ENCODE results near the gene EFNB2. TPM values are rescaled to one million over a fixed set of nuclear protein-coding genes. Genes with fewer than 3 reads are reported as not detected.
A peak's percentile ranks its signal among the peaks of the same experiment; 100 is the strongest.

Gene EFNB2
- total RNA-seq, 1 experiment from 2014 or later = 68.0 TPM

DNA sequence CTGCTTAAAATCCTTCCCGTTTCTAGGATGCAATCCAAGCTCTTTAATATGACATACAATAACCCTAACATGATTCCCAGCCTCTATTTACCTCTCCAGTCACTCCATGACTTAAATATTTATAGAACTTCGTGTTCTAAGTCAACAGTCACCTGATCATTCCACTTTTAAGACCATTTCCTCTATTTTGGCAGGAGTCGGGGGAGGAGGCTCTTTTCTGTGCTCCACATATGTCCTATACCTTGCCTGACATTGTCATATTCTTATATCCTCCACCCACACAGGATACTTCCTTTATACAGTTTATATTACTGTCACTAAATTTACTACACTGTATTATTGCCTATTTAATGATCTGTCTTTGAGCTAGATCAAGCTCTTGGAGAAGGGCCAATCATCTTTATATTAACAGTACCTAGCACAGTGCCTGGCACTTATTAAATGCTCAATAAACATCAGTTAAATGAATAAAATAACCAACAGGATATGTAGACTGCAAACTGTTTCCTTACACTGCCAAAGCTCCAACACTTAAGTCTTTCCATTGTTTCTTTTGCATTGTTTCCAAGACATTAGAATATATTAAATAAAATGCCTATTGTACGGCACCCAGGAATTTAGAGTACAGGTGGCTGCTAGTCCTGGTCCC is 29.8 kb upstream of the EFNB2 start:
- TF ChIP-seq, protein P1, sequence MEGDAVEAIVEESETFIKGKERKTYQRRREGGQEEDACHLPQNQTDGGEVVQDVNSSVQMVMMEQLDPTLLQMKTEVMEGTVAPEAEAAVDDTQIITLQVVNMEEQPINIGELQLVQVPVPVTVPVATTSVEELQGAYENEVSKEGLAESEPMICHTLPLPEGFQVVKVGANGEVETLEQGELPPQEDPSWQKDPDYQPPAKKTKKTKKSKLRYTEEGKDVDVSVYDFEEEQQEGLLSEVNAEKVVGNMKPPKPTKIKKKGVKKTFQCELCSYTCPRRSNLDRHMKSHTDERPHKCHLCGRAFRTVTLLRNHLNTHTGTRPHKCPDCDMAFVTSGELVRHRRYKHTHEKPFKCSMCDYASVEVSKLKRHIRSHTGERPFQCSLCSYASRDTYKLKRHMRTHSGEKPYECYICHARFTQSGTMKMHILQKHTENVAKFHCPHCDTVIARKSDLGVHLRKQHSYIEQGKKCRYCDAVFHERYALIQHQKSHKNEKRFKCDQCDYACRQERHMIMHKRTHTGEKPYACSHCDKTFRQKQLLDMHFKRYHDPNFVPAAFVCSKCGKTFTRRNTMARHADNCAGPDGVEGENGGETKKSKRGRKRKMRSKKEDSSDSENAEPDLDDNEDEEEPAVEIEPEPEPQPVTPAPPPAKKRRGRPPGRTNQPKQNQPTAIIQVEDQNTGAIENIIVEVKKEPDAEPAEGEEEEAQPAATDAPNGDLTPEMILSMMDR (IDR thresholded peaks at IDR 0.05; ENCODE audit: insufficient read depth in 1 of 2, low read depth in 1 of 2, low read length in 1 of 2, severe bottlenecking in 1 of 2, unreplicated experiment in 1 of 2) = no peak
- DNase-seq = no peak
- Mint-ChIP-seq H3K27me3 (ENCODE audit: insufficient read depth, unreplicated experiment) (no peaks in the 10 kb centered on the region), H3K27ac (ENCODE audit: unreplicated experiment) (peak overlapping the region; percentile 1), H3K9me3 (ENCODE audit: unreplicated experiment) (no peaks in the 10 kb centered on the region), H3K4me1 (ENCODE audit: low read depth, unreplicated experiment) (peaks cover 23% of the 10 kb centered on the region), H3K36me3 (ENCODE audit: insufficient read depth, unreplicated experiment) (peaks cover 27% of the 10 kb centered on the region), H3K4me3 (ENCODE audit: unreplicated experiment) (peak overlapping the region; percentile 87)
- Histone ChIP-seq H3K27me3 (replicated peaks; ENCODE audit: control insufficient read depth, insufficient read depth, low read length) (no peaks in the 10 kb centered on the region), H3K4me3 (ENCODE audit: low read depth, low read length) (peak overlapping the region; percentile 93), H3K4me1 (peaks cover 52% of the 10 kb centered on the region), H3K9me3 (no peaks in the 10 kb centered on the region), H3K36me3 (ENCODE audit: control insufficient read depth, insufficient read depth, low read length) (no peaks in the 10 kb centered on the region)
- intact Hi-C loops (cut with micrococcal nuclease; ENCODE audit: unreplicated experiment) = loop anchor here (5.0 kb wide), 3 partner anchors 112 to 557 kb away; no protein-coding TSS in a partner anchor
- CTCF ChIA-PET = interaction anchor here (0.6 kb wide), 1 partner anchor 562 kb away, joined by 3 read pairs; no protein-coding TSS in a partner anchor
- BruUV-seq (replicated peaks) = no TSS peak
- POLR2A ChIA-PET = no interaction called here

DNA sequence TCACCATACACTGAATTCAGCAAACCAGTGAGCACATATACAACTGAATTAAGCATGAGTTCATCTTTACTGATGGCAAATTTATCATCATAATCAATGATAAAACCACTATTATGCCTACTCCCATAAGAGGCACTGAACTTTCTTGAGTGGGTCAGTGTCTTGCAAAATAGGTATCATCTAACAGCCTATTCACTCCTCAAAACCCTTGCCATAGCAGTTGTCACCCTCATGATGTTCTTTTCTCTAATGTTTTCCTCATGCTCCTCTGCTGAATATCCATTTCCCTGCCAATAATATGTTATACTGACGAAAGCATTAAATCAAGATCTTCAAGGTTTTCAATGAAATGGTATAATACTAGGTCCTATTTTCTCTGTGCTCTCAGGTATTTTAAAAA is 26.8 kb upstream of the EFNB2 start:
- no peaks in the 10 kb centered on the region for H3K9me3 ChIP-seq
- Mint-ChIP-seq H3K4me1 (ENCODE audit: low read depth, unreplicated experiment) (peaks cover 37% of the 10 kb centered on the region), H3K27me3 (ENCODE audit: insufficient read depth, unreplicated experiment) (no peaks in the 10 kb centered on the region), H3K4me3 (ENCODE audit: unreplicated experiment) (no peak overlapping the region), H3K36me3 (ENCODE audit: insufficient read depth, unreplicated experiment) (peaks cover 41% of the 10 kb centered on the region), H3K27ac (ENCODE audit: unreplicated experiment) (no peak overlapping the region), H3K9me3 (ENCODE audit: unreplicated experiment) (no peaks in the 10 kb centered on the region)
- H3K27me3 ChIP-seq (replicated peaks; ENCODE audit: control insufficient read depth, insufficient read depth, low read length) = no peaks in the 10 kb centered on the region
- no peak overlapping the region for H3K4me3 ChIP-seq (ENCODE audit: low read depth, low read length)
- CTCF ChIA-PET = no interaction called here
- H3K36me3 ChIP-seq (ENCODE audit: control insufficient read depth, insufficient read depth, low read length) = peaks cover 3% of the 10 kb centered on the region; the same call in 1 of the 2 replicates
- intact Hi-C loops (cut with micrococcal nuclease; ENCODE audit: unreplicated experiment) = no loop called here
- peaks cover 42% of the 10 kb centered on the region for H3K4me1 ChIP-seq
- POLR2A ChIA-PET = no interaction called here
- TF ChIP-seq, protein P1 (IDR thresholded peaks at IDR 0.05; ENCODE audit: insufficient read depth in 1 of 2, low read depth in 1 of 2, low read length in 1 of 2, severe bottlenecking in 1 of 2, unreplicated experiment in 1 of 2) = no peak
- DNase-seq = no peak
- no TSS peak for BruUV-seq (replicated peaks)

DNA sequence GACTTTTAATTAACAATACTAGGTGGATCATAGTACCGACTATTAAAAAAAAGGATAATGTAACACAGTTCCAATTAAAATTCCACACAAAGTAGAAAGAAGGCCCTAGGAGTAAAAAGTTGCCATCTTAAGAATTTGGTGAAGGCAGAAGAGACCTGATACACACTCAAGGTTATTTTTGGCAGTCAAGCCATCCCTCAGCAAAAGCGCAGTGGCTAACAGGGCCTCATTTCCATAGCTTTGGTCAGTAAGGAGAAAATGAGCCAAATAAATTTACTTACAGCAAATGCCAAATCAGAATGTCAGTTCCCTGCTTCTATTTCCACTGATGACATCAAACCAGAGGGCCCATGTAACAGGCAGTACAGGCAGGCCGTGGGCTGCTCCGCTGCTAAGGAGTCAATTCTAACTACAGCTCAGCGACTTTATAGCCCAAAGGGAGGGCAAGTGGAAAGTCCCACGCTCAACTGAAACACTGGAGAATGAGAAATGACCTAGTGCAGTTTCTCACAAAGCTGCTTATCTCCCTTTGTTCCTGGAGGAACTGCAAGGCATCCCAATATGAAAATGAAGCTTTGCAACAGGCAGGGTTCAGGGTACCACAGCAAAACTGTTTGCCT is 26.2 kb upstream of the EFNB2 start:
- H3K4me1 Mint-ChIP-seq (ENCODE audit: low read depth, unreplicated experiment) = peaks cover 37% of the 10 kb centered on the region
- no peak for DNase-seq
- H3K4me3 ChIP-seq (ENCODE audit: low read depth, low read length) = no peak overlapping the region
- H3K27me3 ChIP-seq (replicated peaks; ENCODE audit: control insufficient read depth, insufficient read depth, low read length) = no peaks in the 10 kb centered on the region
- H3K36me3 Mint-ChIP-seq (ENCODE audit: insufficient read depth, unreplicated experiment) = peaks cover 41% of the 10 kb centered on the region
- no peak overlapping the region for H3K27ac Mint-ChIP-seq (ENCODE audit: unreplicated experiment)
- ChIA-PET POLR2A (no interaction called here), CTCF (interaction anchor here (0.6 kb wide), 1 partner anchor 122 kb away, joined by 3 read pairs; no protein-coding TSS in a partner anchor)
- intact Hi-C loops (cut with micrococcal nuclease; ENCODE audit: unreplicated experiment) = no loop called here
- no peaks in the 10 kb centered on the region for H3K9me3 ChIP-seq
- no peak overlapping the region for H3K4me3 Mint-ChIP-seq (ENCODE audit: unreplicated experiment)
- H3K36me3 ChIP-seq (ENCODE audit: control insufficient read depth, insufficient read depth, low read length) = peaks cover 3% of the 10 kb centered on the region; the same call in 1 of the 2 replicates
- BruUV-seq (replicated peaks) = no TSS peak
- H3K9me3 Mint-ChIP-seq (ENCODE audit: unreplicated experiment) = no peaks in the 10 kb centered on the region
- H3K4me1 ChIP-seq = peaks cover 42% of the 10 kb centered on the region
- no peaks in the 10 kb centered on the region for H3K27me3 Mint-ChIP-seq (ENCODE audit: insufficient read depth, unreplicated experiment)
- TF ChIP-seq, protein P1 (IDR thresholded peaks at IDR 0.05; ENCODE audit: insufficient read depth in 1 of 2, low read depth in 1 of 2, low read length in 1 of 2, severe bottlenecking in 1 of 2, unreplicated experiment in 1 of 2) = no peak

Measured in Caco-2 (cell line).